ENCODE measurements around the gene LHX2. TPM values are rescaled to one million over a fixed set of nuclear protein-coding genes. Genes with fewer than 3 reads are reported as not detected.
A peak's percentile ranks its signal among the peaks of the same experiment; 100 is the strongest.

The LHX2 gene
- total and polyA plus RNA-seq, 10 donors, result 0.20 to 0.35 (median 0.28) TPM; not detected in 5

- DNase-seq, result peak; percentile 58
- H3K4me3 ChIP-seq, result no peak overlapping the region
- TF ChIP-seq POLR2AphosphoS5 (IDR thresholded peaks at IDR 0.05), result no peak
- no peak for TF ChIP-seq CTCF (IDR thresholded peaks at IDR 0.05 in 8 of 11, conservative IDR thresholded peaks at IDR 0.05 in 3 of 11)
- TF ChIP-seq POLR2A (IDR thresholded peaks at IDR 0.05), result no peak
- H3K36me3 ChIP-seq, result no peaks in the 10 kb centered on the region
- WGBS, 5 donors, result 73 to 83% (median 78%) methylated on average over 8 to 11 of the region's 11 CpGs
- H3K27ac ChIP-seq, result no peak overlapping the region
- H3K27me3 ChIP-seq (replicated peaks in 1 of 7), result peaks cover 0 to 100% (median 36%) of the 10 kb centered on the region in 7 donors
- intact Hi-C loops (cut with DNase I; ENCODE audit: low total_unique reads), result loop anchor here (5.0 kb wide), 1 partner anchor 500 kb away; no protein-coding TSS in a partner anchor
- H3K9me3 ChIP-seq, result no peaks in the 10 kb centered on the region
- H3K4me1 ChIP-seq, result peaks cover 8 to 34% (median 25%) of the 10 kb centered on the region in 6 donors
Observed at GRCh38 chr9:124042201-124042721, 30.7 kb downstream of the LHX2 start.

GRCh38 chr9:124044448-124044847, 32.9 kb downstream of the LHX2 start:
- Histone ChIP-seq H3K9me3 (no peaks in the 10 kb centered on the region), H3K27me3 (replicated peaks in 1 of 7) (peaks cover 0 to 94% (median 36%) of the 10 kb centered on the region in 7 donors), H3K4me3 (no peak overlapping the region), H3K4me1 (peaks cover 8 to 34% (median 25%) of the 10 kb centered on the region in 6 donors), H3K36me3 (no peaks in the 10 kb centered on the region), H3K27ac (no peak overlapping the region)
- 65 to 91% (median 81%) methylated on average over 5 of the region's 5 CpGs for WGBS, 5 donors
- intact Hi-C loops (cut with DNase I; ENCODE audit: low total_unique reads), result loop anchor here (5.0 kb wide), 1 partner anchor 502 kb away; no protein-coding TSS in a partner anchor
- TF ChIP-seq POLR2A (IDR thresholded peaks at IDR 0.05) (no peak), CTCF (IDR thresholded peaks at IDR 0.05 in 8 of 11, conservative IDR thresholded peaks at IDR 0.05 in 3 of 11) (no peak), POLR2AphosphoS5 (IDR thresholded peaks at IDR 0.05) (no peak)
- no peak for DNase-seq

GRCh38 chr9:124045076-124045829, 33.7 kb downstream of the LHX2 start:
- Histone ChIP-seq H3K4me3 (peak overlapping the region in 6 of 8 donors; percentile 12 to 59 (median 18)), H3K4me1 (peaks cover 8 to 32% (median 24%) of the 10 kb centered on the region in 6 donors), H3K27ac (peak overlapping the region in 2 of 8 donors; percentile 33 to 36), H3K27me3 (replicated peaks in 1 of 7) (peaks cover 0 to 91% (median 36%) of the 10 kb centered on the region in 7 donors), H3K9me3 (no peaks in the 10 kb centered on the region), H3K36me3 (no peaks in the 10 kb centered on the region)
- TF ChIP-seq CTCF (IDR thresholded peaks at IDR 0.05 in 8 of 11, conservative IDR thresholded peaks at IDR 0.05 in 3 of 11) (no peak), POLR2AphosphoS5 (IDR thresholded peaks at IDR 0.05) (peak; percentile 52 to 58 (median 57))
- intact Hi-C loops (cut with DNase I; ENCODE audit: low total_unique reads), result no loop called here
- DNase-seq, result peak; percentile 74
- 13 to 37% (median 15%) methylated on average over 16 to 49 of the region's 49 CpGs for WGBS, 5 donors

GRCh38 chr9:124045830-124046177, 34.2 kb downstream of the LHX2 start:
- H3K4me3 ChIP-seq, result peak overlapping the region in 4 of 8 donors; percentile 12 to 59 (median 26)
- no peak for DNase-seq
- WGBS, 5 donors, result 8 to 47% (median 14%) methylated on average over 7 to 18 of the region's 18 CpGs
- peak overlapping the region in 1 of 8 donors; percentile 33 for H3K27ac ChIP-seq
- peaks cover 0 to 89% (median 36%) of the 10 kb centered on the region in 7 donors for H3K27me3 ChIP-seq (replicated peaks in 1 of 7)
- TF ChIP-seq POLR2A (IDR thresholded peaks at IDR 0.05), result no peak
- TF ChIP-seq CTCF (IDR thresholded peaks at IDR 0.05 in 8 of 11, conservative IDR thresholded peaks at IDR 0.05 in 3 of 11), result no peak
- no peak for TF ChIP-seq POLR2AphosphoS5 (IDR thresholded peaks at IDR 0.05)
- intact Hi-C loops (cut with DNase I; ENCODE audit: low total_unique reads), result no loop called here
- H3K4me1 ChIP-seq, result peaks cover 6 to 26% (median 21%) of the 10 kb centered on the region in 6 donors
- no peaks in the 10 kb centered on the region for H3K9me3 ChIP-seq
- H3K36me3 ChIP-seq, result no peaks in the 10 kb centered on the region
